ENCODE data around the gene FAM53A.

DNA sequence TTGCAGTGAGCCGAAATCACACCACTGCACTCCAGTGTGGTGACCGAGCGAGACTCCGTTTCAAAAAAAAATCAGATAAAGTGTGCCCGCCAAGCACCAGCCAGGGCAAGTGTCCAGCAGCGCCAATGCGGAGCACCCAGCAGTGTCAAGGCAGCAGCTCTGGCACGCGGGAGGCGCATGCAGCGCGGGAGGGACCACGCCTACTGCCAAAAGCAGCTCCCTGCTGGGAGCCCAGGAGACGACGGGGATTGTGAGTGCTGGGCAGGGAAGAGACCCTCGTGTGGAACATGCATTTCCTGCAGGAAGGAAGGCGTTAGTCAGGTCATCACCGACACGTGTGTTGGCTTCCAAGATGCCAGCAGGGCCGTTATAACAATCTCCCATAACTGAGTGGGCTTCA, 10.4 kb downstream of the FAM53A start:
- TF ChIP-seq CTCF (IDR thresholded peaks at IDR 0.05) (no peak), POLR2A (IDR thresholded peaks at IDR 0.05) (no peak)
